Measurements from ENCODE around the gene DYNC1H1. TPM values are rescaled to one million over a fixed set of nuclear protein-coding genes. Genes with fewer than 3 reads are reported as not detected.

Gene DYNC1H1
- total RNA-seq, 2 donors from 2014 or later, result 345 to 359 TPM

DNA sequence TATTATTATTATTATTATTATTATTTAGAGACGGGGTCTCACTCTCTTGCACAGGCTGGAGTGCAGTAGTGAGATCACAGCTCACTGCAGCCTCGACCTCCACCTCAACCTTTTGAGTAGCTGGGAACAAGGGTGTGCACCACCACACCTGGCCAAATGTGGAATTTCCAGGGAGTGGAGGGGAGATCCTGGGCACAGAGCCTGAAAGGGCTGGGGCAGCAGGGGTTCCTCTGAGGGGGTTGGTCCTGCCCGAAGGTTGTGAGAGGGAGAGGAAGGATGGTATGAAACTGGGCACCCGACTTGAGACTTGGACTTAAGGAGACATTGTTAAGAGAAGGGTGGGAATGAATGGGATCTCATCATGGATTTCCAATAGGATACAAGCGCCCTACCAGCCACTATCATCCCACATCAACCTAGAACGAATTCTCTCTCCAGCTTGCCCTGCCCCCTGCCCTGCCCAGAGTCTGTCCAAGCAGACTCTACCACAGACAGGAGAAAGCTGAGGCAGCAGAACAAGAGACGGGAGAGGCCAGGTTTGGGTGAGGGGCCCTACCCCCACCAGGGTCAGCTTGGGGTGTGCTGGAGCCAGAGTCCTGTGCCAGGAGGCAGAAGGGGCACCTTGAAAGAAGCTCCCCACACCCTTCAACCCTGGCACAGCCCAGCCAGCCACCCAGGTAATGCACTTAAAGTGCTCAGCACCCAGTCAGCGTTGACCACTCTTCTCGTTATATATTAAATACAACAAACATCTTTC, 2.4 kb upstream of the DYNC1H1 start:
- no peaks in the 10 kb centered on the region for H3K9me3 ChIP-seq
- no peak overlapping the region for H3K4me3 ChIP-seq
- no peaks in the 10 kb centered on the region for H3K27me3 ChIP-seq
- peaks cover 2% of the 10 kb centered on the region for H3K4me1 ChIP-seq
- no peaks in the 10 kb centered on the region for H3K36me3 ChIP-seq
- H3K9ac ChIP-seq (ENCODE audit: low read depth in 2 of 2, low read length in 2 of 2), result peak overlapping the region in 1 of 2 donors; percentile 33
- intact Hi-C loops (cut with DNase I), result loop anchor here (5.0 to 10.0 kb wide), 2 partner anchors 130 to 353 kb away; partner anchors contain the start of gene ZNF839
- no peak for DNase-seq
- TF ChIP-seq, protein P1, sequence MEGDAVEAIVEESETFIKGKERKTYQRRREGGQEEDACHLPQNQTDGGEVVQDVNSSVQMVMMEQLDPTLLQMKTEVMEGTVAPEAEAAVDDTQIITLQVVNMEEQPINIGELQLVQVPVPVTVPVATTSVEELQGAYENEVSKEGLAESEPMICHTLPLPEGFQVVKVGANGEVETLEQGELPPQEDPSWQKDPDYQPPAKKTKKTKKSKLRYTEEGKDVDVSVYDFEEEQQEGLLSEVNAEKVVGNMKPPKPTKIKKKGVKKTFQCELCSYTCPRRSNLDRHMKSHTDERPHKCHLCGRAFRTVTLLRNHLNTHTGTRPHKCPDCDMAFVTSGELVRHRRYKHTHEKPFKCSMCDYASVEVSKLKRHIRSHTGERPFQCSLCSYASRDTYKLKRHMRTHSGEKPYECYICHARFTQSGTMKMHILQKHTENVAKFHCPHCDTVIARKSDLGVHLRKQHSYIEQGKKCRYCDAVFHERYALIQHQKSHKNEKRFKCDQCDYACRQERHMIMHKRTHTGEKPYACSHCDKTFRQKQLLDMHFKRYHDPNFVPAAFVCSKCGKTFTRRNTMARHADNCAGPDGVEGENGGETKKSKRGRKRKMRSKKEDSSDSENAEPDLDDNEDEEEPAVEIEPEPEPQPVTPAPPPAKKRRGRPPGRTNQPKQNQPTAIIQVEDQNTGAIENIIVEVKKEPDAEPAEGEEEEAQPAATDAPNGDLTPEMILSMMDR (IDR thresholded peaks at IDR 0.05), result no peak
- H3K27ac ChIP-seq, result no peak overlapping the region

DNA sequence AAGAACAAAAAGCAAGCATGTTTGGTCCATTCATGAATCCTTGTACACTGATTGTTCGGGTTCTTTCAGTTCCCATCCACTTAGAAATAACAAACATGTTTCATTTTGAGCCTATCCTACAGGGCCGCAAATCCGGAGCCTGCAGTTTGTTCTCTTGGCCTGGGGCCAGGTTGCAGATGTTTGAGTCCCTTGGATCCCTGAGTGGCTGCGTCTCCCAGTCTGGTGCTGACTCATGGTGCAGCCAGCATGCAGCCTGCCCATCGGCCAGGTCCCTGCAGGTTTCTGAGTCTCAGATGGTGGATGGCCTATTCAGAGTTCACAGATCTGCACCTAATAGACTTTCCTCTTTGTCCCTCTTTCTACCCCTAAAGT, 1.9 kb upstream of the DYNC1H1 start:
- TF ChIP-seq, protein P1 (IDR thresholded peaks at IDR 0.05), result no peak
- Histone ChIP-seq H3K36me3 (no peaks in the 10 kb centered on the region), H3K4me3 (no peak overlapping the region), H3K9ac (ENCODE audit: low read depth in 2 of 2, low read length in 2 of 2) (no peak overlapping the region), H3K27ac (no peak overlapping the region), H3K4me1 (peaks cover 4% of the 10 kb centered on the region), H3K9me3 (no peaks in the 10 kb centered on the region), H3K27me3 (no peaks in the 10 kb centered on the region)
- peak; percentile 59 for DNase-seq
- intact Hi-C loops (cut with DNase I), result loop anchor here (5.0 to 10.0 kb wide), 2 partner anchors 130 to 352 kb away; partner anchors contain the start of gene ZNF839

DNA sequence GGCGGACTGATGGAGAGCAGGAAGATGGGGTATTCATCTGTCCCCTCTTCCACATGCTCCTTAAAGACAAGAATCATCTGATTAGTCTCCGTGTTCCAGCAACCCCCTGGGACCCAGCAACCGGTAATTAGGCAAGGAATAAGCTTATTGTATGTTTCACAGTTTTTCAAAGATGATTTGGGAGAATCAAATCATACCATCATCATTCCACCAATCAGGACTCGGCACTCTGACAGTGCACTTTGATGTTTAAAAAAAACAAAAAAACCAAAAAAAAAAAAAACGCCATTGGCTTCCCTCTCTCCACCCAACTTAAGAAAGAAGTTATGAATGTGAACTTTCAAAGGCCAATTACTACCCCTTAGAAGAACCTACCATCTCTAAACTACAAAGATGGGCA, 1.3 kb upstream of the DYNC1H1 start:
- Histone ChIP-seq H3K36me3 (no peaks in the 10 kb centered on the region), H3K27ac (no peak overlapping the region), H3K4me3 (no peak overlapping the region), H3K4me1 (peaks cover 4% of the 10 kb centered on the region), H3K27me3 (no peaks in the 10 kb centered on the region), H3K9ac (ENCODE audit: low read depth in 2 of 2, low read length in 2 of 2) (no peak overlapping the region), H3K9me3 (no peaks in the 10 kb centered on the region)
- no peak for DNase-seq
- TF ChIP-seq, protein P1 (IDR thresholded peaks at IDR 0.05), result no peak
- intact Hi-C loops (cut with DNase I), result loop anchor here (5.0 to 10.0 kb wide), 2 partner anchors 129 to 352 kb away; partner anchors contain the start of gene ZNF839

DNA sequence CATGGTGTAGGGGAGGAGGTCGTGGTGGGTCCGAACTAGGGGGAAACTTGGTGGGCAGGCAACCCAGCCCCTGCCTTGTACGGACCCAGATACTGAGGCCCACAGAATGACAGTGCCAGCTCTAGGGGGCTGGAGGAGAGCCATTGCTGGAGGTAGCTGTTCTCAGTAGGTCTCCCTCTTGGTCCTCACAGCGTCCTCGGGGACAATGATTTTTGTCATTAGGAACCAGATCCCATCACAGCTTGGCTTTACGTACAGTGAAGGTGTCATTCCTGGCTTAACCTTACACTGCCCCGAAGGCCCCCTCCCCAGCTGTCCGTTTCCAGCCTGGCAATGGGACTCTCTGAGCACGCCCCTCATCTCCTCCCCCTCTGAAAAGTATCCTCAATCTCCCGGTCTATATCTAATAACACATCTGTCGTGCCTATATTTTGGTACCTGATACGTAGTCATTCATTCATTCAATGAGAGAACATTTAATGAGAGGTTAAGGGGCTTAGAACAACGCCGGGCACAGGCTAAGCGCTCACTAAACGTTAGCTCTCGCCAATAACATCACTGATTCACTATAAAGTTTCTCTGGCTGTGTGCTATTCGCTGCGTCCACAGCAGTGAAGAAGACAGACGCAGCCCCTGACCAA, 597 bp upstream of the DYNC1H1 start:
- no peak for DNase-seq
- Histone ChIP-seq H3K4me3 (no peak overlapping the region), H3K27ac (no peak overlapping the region), H3K36me3 (no peaks in the 10 kb centered on the region), H3K27me3 (no peaks in the 10 kb centered on the region), H3K9me3 (no peaks in the 10 kb centered on the region), H3K9ac (ENCODE audit: low read depth in 2 of 2, low read length in 2 of 2) (peak overlapping the region in 1 of 2 donors; percentile 6), H3K4me1 (peaks cover 4% of the 10 kb centered on the region)
- TF ChIP-seq, protein P1 (IDR thresholded peaks at IDR 0.05), result no peak
- intact Hi-C loops (cut with DNase I), result loop anchor here (5.0 to 10.0 kb wide), 2 partner anchors 129 to 351 kb away; partner anchors contain the start of gene ZNF839

DNA sequence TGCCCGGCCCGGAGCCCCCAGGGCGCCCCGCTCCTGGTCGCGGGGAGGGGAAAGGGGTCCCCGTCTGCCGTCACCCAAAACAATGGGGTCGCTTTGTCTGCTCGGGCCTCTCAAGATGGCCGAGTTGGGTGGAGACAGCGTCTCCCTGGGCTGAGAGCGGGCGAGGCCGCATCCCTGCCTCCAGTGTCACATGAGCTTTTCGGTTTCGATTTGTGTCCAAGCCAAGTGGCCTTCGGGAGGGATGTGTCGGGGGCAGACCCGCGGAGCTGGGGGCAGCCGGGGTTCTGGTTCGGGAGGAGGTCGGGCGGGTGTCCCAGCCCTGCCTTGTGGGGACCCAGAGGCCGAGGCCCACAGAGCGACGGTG, 790 bp downstream of the DYNC1H1 start:
- peak overlapping the region; percentile 89 to 100 for H3K9ac ChIP-seq (ENCODE audit: low read depth in 2 of 2, low read length in 2 of 2)
- intact Hi-C loops (cut with DNase I), result loop anchor here (10.0 kb wide), 1 partner anchor 350 kb away; the partner anchor contains the start of gene ZNF839
- TF ChIP-seq, protein P1 (IDR thresholded peaks at IDR 0.05), result no peak
- H3K9me3 ChIP-seq, result no peaks in the 10 kb centered on the region
- peak overlapping the region; percentile 85 for H3K27ac ChIP-seq
- no peaks in the 10 kb centered on the region for H3K36me3 ChIP-seq
- H3K27me3 ChIP-seq, result no peaks in the 10 kb centered on the region
- DNase-seq, result peak; percentile 82
- peaks cover 4% of the 10 kb centered on the region for H3K4me1 ChIP-seq
- peak overlapping the region; percentile 83 for H3K4me3 ChIP-seq
